IPS DF 4.7 (cell line): ENCODE data around the gene ASAP2.
"Not testable (repeated sequence)": the region's sequence is repeated elsewhere in the genome, so short reads cannot be mapped to it uniquely, and the experiment has no call there.

Source experiments
- DNase-seq: peaks from one replicate; pipeline ENCODE4 v3.0.0-alpha.2; 2013; ENCODE audit warnings: low spot score; ENCODE audit errors: extremely low read depth

The ASAP2 gene

GRCh38 chr2:9377461-9378097 is 171.0 kb downstream of the ASAP2 start:
- no peak for DNase-seq

- no peak for DNase-seq
These were observed 172.1 kb downstream of the ASAP2 start for GRCh38 chr2:9378433-9379390.

- no peak for DNase-seq
These were observed 172.8 kb downstream of the ASAP2 start for GRCh38 chr2:9379391-9379755.

- no peak for DNase-seq
These were observed 174.4 kb downstream of the ASAP2 start for GRCh38 chr2:9380702-9381628.

- no peak for DNase-seq
These were observed 176.1 kb downstream of the ASAP2 start for GRCh38 chr2:9382604-9383235.

GRCh38 chr2:9384521-9384920 is 177.9 kb downstream of the ASAP2 start:
- no peak for DNase-seq

- DNase-seq: no peak
These were observed 179.2 kb downstream of the ASAP2 start for GRCh38 chr2:9385841-9386240.

GRCh38 chr2:9388199-9388681 is 181.6 kb downstream of the ASAP2 start:
- no peak for DNase-seq

- DNase-seq: no peak
These were observed 182.6 kb downstream of the ASAP2 start for GRCh38 chr2:9388950-9389911.

- no peak for DNase-seq
These were observed 183.7 kb downstream of the ASAP2 start for GRCh38 chr2:9390151-9390850.

- no peak for DNase-seq
These were observed 184.4 kb downstream of the ASAP2 start for GRCh38 chr2:9390991-9391390.

GRCh38 chr2:9391961-9392720 is 185.5 kb downstream of the ASAP2 start:
- no peak for DNase-seq

- DNase-seq: no peak
These were observed 186.5 kb downstream of the ASAP2 start for GRCh38 chr2:9392898-9393765.

- DNase-seq: no peak
These were observed 188.2 kb downstream of the ASAP2 start for GRCh38 chr2:9394816-9395215.

- DNase-seq: no peak
These were observed 190.6 kb downstream of the ASAP2 start for GRCh38 chr2:9397201-9397600.

GRCh38 chr2:9398251-9398650 is 191.6 kb downstream of the ASAP2 start:
- not testable (repeated sequence) for DNase-seq
